NCI-H2196 treated with DMSO at 0.1 percent for 48 hours (cell line): ENCODE data around the gene SEMA4B.

Source experiments
- DNase-seq: peaks from one replicate; lab custom pipeline; 2025; ENCODE audit not compliant: unreplicated experiment; lab: John Stamatoyannopoulos, UW

Gene SEMA4B

GRCh38 chr15:90225504-90226234, 24.5 kb downstream of the SEMA4B start:
- no peak for DNase-seq

DNA sequence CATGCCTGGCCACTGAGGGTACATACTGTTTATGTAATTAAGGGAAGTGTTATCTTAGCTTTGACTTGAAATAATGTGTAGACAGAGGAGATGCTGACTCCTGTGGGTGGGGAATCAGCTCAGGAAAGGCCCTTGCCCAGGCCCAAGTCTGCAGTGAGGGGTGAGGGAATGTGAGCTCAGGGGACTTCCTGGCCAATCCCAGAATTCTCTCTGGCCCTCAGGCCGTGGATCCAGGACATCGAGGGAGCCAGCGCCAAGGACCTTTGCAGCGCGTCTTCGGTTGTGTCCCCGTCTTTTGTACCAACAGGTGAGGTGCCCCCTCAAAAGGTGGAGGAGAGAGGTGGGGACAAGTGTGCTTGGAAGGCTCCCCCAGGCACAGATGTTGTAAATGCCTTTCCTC, 26.2 kb downstream of the SEMA4B start:
- DNase-seq: no peak

DNA sequence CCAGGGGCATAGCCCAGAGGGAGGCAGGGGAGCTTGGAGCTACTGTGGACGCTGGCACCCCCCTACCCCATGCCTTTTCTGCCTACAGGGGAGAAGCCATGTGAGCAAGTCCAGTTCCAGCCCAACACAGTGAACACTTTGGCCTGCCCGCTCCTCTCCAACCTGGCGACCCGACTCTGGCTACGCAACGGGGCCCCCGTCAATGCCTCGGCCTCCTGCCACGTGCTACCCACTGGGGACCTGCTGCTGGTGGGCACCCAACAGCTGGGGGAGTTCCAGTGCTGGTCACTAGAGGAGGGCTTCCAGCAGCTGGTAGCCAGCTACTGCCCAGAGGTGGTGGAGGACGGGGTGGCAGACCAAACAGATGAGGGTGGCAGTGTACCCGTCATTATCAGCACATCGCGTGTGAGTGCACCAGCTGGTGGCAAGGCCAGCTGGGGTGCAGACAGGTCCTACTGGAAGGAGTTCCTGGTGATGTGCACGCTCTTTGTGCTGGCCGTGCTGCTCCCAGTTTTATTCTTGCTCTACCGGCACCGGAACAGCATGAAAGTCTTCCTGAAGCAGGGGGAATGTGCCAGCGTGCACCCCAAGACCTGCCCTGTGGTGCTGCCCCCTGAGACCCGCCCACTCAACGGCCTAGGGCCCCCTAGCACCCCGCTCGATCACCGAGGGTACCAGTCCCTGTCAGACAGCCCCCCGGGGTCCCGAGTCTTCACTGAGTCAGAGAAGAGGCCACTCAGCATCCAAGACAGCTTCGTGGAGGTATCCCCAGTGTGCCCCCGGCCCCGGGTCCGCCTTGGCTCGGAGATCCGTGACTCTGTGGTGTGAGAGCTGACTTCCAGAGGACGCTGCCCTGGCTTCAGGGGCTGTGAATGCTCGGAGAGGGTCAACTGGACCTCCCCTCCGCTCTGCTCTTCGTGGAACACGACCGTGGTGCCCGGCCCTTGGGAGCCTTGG, 27.0 kb downstream of the SEMA4B start:
- no peak for DNase-seq

- no peak for DNase-seq
Measured at GRCh38 chr15:90228960-90229359, 27.8 kb downstream of the SEMA4B start.

GRCh38 chr15:90230071-90230494, 29.0 kb downstream of the SEMA4B start:
- no peak for DNase-seq

DNA sequence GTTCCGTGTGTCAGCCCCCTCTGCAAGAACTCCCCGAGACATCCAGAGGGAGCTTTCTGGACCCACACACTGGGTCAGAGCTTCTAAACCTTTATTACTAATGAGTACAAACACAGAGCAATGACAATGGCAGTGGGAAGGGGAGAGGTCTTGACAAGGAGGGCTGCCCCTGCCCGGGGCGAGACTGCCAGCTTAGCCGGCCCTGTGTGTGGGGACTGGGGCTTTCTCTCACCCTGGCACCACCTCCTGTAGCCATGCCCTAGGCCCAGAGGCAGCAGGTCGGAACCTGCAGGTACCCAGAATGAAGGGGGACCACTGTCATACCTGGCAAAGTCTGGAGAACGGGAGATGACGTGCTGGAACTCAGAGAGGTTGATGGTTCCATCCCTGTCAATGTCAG, 29.5 kb downstream of the SEMA4B start:
- no peak for DNase-seq

DNA sequence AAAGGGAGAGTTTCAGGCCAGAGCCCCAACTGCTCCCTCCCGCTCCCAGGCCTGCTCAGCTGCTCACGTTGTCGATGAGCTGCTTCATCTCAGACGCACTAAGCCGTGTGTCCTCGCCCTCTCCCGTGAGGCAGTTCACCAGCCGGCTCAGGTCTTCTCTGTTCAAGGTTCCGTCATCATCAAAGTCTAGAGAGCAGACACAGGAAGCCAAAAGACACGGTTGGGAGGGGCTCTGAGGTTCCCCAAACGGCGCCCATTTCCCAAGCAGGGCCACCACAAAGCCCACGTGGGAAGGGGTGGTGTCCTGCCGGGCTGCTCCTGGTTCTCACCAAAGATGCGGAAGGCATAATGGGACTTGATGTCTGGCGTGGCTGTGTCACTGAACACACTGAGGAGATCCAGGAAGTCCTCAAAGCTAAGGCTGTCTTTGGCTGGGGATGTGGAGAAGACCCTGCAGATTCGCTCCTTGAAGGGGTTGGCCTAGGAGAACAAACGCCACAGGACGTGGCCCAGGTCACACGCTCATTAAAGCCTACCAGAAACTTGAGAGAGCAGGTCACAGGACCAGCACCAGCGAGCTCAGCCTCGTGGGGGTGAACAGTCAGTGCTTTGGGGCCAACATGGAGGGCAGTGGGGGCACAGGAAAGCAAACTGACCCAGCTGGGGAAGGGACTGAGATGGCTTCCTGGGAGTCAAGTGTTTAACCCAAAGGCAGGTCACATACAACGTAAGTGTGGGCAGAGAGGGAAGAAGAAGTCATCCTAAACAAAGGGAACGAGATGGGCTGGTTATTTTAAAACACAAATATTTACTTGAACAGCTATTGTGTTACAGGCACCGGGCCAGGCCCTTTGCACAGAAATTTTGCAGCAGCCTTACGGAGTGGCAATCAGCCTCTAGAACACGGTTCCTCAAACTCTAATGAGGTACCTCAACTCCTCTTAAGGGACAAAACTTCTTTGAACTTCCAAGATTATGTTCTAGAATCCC, 30.2 kb downstream of the SEMA4B start:
- DNase-seq: no peak

- DNase-seq: no peak
Measured at GRCh38 chr15:90232196-90232595, 31.1 kb downstream of the SEMA4B start.

DNA sequence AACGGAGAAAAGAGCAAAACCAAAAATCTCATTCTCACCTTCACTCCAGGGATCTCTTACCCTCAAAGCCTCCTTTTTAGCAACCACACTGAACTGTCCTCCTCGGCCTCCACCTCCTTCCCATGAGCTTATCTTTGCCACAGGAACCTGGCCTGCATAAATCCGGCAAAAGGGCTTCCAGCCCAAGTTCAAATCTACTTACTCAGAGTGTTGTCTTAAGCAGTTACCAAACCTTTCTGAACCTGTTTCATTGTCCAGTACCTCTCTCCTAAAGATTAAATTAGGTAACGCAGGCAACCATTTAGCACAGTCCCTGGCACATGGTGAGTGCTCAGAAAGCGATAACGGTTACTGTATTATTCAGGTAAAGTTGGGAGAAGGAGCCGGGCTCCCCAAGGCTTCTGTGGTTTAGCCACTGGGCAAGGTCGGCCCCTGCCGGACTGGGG, 31.8 kb downstream of the SEMA4B start:
- DNase-seq: no peak

DNA sequence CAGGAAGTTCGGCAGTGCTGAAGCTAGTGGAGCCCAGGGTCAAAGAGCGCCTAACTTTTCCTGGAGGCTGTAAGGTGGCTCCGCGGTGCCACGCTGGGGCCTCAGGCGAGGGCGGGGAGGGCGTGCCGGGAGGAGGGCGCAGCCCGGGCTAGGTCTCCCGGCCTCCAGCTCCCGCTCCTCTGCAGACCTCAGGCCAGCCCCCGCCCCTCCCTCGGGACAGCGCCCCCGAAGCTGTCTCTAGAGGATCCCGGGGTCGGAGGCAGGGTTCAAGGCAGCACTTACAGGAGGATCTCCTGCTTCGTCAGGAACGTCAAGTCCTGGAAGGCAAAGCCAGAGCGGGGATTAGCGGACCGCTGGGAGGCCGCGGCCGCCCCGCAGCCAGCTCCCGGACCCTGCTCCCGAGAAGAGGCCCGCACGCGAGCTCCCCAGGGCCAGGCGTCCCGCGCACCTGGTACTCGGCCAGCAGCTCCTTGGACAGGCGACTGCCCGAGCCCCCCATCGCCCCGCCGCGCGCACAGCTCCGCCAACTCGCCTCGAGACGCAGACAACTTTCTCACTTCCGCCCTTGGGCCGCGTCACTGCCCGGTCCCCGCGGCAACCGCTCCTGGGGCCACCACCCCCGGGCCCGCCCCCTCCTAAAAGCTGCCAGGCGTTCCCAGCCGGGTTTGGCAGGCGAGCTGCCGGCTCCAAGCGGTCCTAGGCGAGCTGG, 32.4 kb downstream of the SEMA4B start, which contains the start of gene CIB1:
TSS of gene CIB1 (minus strand) at position 555 of the 709 bp plus-strand sequence. CDS start at position 499, 56 bp downstream.
- peak; percentile 82 for DNase-seq

- no peak for DNase-seq
Measured at GRCh38 chr15:90234096-90234988, 33.2 kb downstream of the SEMA4B start, which contains the start of gene GDPGP1. Gene GDPGP1, plus strand, starts transcription at chr15:90234209. Its CDS starts 6,700 bp downstream, at chr15:90240909.

DNA sequence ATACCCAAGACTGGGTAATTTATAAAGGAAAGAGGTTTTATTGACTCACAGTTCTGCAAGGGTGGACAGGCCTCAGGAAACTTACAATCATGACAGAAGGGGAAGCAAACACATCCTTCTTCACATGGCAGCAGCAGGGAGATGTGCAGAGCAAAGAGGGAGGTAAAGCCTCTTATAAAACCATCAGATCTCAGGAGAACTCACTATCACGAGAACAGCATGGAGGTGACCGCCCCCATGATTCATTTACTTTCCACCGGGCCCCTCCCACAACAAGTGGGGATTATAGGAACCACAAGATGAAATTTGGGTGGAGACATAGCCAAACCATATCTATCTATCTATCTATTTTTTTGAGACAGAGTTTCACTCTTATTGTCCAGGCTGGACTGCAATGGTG, 38.2 kb downstream of the SEMA4B start:
- DNase-seq: no peak

DNA sequence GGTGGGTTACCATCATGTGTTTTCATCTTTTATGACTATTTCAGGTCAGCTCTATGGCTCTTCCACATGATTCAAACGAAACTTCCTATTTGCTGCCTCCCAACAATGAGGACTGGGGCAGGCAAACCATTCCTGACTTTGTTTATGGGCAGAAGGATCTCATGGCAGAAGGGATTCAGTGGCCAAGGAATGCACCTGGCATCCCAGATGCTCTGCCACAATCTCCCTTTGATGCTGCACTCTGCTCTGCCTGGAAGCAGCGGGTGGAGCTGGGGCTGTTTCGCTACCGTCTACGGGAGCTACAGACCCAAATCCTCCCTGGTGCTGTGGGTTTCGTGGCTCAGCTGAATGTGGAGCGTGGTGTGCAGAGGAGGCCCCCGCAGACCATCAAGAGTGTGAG, 39.7 kb downstream of the SEMA4B start:
- DNase-seq: no peak

DNA sequence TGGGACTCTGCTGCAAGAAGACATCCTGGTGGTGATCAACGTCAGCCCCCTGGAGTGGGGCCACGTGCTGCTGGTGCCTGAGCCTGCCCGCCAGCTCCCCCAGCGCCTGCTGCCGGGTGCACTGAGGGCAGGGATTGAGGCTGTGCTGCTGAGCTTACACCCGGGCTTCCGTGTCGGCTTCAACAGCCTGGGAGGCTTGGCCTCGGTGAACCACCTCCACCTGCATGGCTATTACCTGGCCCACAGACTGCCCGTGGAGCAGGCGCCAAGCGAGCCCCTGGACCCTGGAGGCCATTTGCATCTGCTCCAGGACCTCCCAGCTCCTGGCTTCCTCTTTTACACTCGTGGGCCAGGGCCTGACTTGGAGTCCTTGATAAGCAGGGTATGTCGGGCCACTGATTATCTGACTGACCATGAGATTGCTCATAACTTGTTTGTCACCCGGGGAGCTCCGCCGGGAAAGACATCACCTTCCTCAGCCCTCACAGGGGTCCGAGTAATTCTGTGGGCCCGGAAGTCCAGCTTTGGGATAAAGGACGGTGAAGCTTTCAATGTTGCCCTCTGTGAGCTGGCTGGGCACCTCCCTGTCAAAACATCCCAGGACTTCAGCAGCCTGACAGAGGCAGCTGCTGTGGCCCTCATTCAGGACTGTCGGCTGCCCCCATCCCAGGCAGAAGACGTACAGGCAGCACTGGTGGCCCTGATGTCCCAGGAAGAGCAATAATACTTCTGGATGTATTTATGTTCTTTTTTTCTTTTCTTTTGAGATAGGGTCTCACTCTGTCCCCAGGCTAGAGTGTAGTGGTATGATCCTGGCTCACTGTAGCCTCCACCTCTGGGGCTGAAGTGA, 40.4 kb downstream of the SEMA4B start:
- no peak for DNase-seq

GRCh38 chr15:90243943-90244639, 43.0 kb downstream of the SEMA4B start:
- no peak for DNase-seq

DNA sequence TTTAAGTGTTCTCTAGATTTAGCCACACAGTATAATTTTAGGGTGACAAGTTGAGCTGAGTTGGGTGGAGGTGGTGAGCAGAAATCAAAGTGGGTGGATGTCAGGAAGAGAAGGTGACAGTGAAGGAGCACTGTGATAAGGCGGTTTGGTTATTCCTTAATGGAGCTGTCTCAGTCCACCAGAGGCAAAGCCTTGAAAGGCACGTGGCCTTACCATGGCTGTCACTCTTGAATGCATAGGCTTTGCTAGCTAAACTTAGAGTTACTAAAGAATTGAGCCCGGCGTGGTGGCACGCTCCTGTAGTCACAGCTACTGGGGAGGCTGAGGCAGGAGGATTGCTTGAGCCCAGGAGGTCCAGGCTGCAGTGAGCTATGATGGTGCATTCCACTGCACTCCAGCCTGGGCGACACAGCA, 47.7 kb downstream of the SEMA4B start:
- DNase-seq: no peak

DNA sequence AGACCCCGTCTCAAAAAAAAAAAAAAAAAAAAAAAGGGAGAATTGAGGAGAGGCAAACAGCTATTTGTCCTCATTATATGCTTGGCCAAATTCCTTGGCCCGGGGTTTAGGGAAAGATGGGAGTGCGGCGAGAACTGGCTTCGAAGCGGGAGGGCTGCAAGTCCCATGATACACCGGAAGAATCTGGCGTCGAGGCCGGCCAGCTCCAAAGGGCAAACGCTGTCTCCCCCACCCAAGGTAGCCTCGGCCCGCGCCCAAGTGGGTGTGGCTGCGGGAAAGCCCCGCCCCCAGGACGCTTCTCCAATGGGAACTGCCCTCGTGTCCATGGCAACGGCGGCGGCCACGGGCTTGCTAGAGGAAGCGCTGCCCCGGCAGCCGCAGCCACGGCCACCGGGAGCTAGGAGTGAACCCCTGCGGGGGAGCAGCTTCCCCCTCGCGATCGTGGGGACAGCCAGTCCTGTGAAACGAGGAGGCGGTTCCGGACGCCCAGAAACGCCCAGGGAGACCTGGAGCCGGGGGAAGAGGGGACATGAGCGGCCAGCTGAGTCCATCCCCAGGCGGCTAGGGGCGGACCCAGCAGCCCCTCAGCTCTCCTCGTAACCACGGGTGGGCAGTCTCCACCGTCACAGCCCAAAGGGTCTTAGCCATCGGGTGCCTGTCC, 48.2 kb downstream of the SEMA4B start, which contains the start of gene TTLL13:
TSS of gene TTLL13 (plus strand) at position 354 of the 661 bp plus-strand sequence. CDS start 1,075 bp downstream, outside the sequence.
- DNase-seq: peak; percentile 75
